HG03045 (cell line): Measurements from ENCODE around the gene GNAS-AS1.

ENCODE experiments used
- ATAC-seq: cut with Tn5 transposase; IDR thresholded peaks from one replicate; pipeline ENCODE4 v1.9.1; 2021; ENCODE audit warnings: mild to moderate bottlenecking, moderate library complexity; ENCODE audit not compliant: unreplicated experiment

GNAS-AS1 gene

GRCh38 chr20:58863044-58863790 lies 12.5 kb upstream of the GNAS-AS1 start:
- no peak for ATAC-seq

- no peak for ATAC-seq
Measured at GRCh38 chr20:58855506-58856389, 5.0 kb upstream of the GNAS-AS1 start.

GRCh38 chr20:58854638-58855471 lies 4.2 kb upstream of the GNAS-AS1 start:
- no peak for ATAC-seq

GRCh38 chr20:58853976-58854637 lies 3.4 kb upstream of the GNAS-AS1 start:
- no peak for ATAC-seq

- no peak for ATAC-seq
Measured at GRCh38 chr20:58853466-58853865, 2.8 kb upstream of the GNAS-AS1 start.

GRCh38 chr20:58852543-58853271 lies 2.0 kb upstream of the GNAS-AS1 start, which contains the start of gene GNAS:
TSS of gene GNAS (plus strand) at chr20:58852716.
- no peak for ATAC-seq

- ATAC-seq: no peak
Measured at GRCh38 chr20:58851969-58852458, 1.3 kb upstream of the GNAS-AS1 start.

- no peak for ATAC-seq
Measured at GRCh38 chr20:58851221-58851968, 693 bp upstream of the GNAS-AS1 start.

- ATAC-seq: no peak
Measured at GRCh38 chr20:58847463-58847862, 3.2 kb downstream of the GNAS-AS1 start.

- no peak for ATAC-seq
Measured at GRCh38 chr20:58845706-58846105, 5.0 kb downstream of the GNAS-AS1 start.

GRCh38 chr20:58843128-58843556 lies 7.6 kb downstream of the GNAS-AS1 start:
- no peak for ATAC-seq

- ATAC-seq: no peak
Measured at GRCh38 chr20:58842276-58842675, 8.4 kb downstream of the GNAS-AS1 start.

GRCh38 chr20:58841539-58842264 lies 9.0 kb downstream of the GNAS-AS1 start:
- no peak for ATAC-seq

- no peak for ATAC-seq
Measured at GRCh38 chr20:58840816-58841538, 9.7 kb downstream of the GNAS-AS1 start.

GRCh38 chr20:58839991-58840747 lies 10.5 kb downstream of the GNAS-AS1 start:
- no peak for ATAC-seq

- ATAC-seq: no peak
Measured at GRCh38 chr20:58839474-58839874, 11.2 kb downstream of the GNAS-AS1 start.

- ATAC-seq: no peak
Measured at GRCh38 chr20:58838174-58838573, 12.5 kb downstream of the GNAS-AS1 start.
